Endodermal cell (in vitro differentiated cells): Measurements from ENCODE around the gene SIN3B. TPM values are rescaled to one million over a fixed set of nuclear protein-coding genes. Genes with fewer than 3 reads are reported as not detected.

Experiments used
- DNase-seq: peaks from one replicate; pipeline ENCODE4 v3.0.0-alpha.2; 2017
- H3K27ac ChIP-seq: 2 replicates; pipeline ENCODE4 v1.5.1; 2013; ENCODE audit warnings: mild to moderate bottlenecking, low read depth, low read length, moderate library complexity
- H3K27me3 ChIP-seq: 2 replicates; pipeline ENCODE4 v1.6.1; 2013; ENCODE audit warnings: mild to moderate bottlenecking, low read length, moderate library complexity; ENCODE audit not compliant: insufficient read depth, control insufficient read depth, poor library complexity, severe bottlenecking
- H3K36me3 ChIP-seq: 2 replicates; pipeline ENCODE4 v1.7.0; 2013; ENCODE audit warnings: mild to moderate bottlenecking, low read length, moderate library complexity; ENCODE audit not compliant: control insufficient read depth, insufficient read depth
- H3K4me1 ChIP-seq: one replicate; pipeline ENCODE4 v1.7.0; 2013; ENCODE audit warnings: low read length; ENCODE audit not compliant: control insufficient read depth, insufficient read depth
- H3K4me3 ChIP-seq: 2 replicates; pipeline ENCODE4 v1.5.1; 2013; ENCODE audit warnings: mild to moderate bottlenecking, low read length, moderate library complexity
- H3K9ac ChIP-seq: 2 replicates; pipeline ENCODE4 v1.6.1; 2013; ENCODE audit warnings: mild to moderate bottlenecking, low read length, moderate library complexity; ENCODE audit not compliant: poor library complexity, severe bottlenecking; ENCODE audit errors: extremely low read depth
- H3K9me3 ChIP-seq: 2 replicates; pipeline ENCODE4 v1.6.1; 2013; ENCODE audit warnings: mild to moderate bottlenecking, low read length, moderate library complexity; ENCODE audit not compliant: control insufficient read depth
- H3K27ac Mint-ChIP-seq: 2 replicates; pipeline ENCODE4 v1.8.0; 2020; ENCODE audit warnings: mixed read lengths
- H3K27me3 Mint-ChIP-seq: 2 replicates; pipeline ENCODE4 v1.8.0; 2021; ENCODE audit warnings: mild to moderate bottlenecking, mixed read lengths; ENCODE audit not compliant: insufficient read depth
- H3K36me3 Mint-ChIP-seq: 2 replicates; pipeline ENCODE4 v1.8.0; 2020; ENCODE audit warnings: low read depth, mixed read lengths
- H3K4me1 Mint-ChIP-seq: 2 replicates; pipeline ENCODE4 v1.8.0; 2020; ENCODE audit warnings: mixed read lengths
- H3K4me3 Mint-ChIP-seq: 2 replicates; pipeline ENCODE4 v1.8.0; 2020; ENCODE audit warnings: mild to moderate bottlenecking, moderate library complexity, mixed read lengths
- H3K9me3 Mint-ChIP-seq: 2 replicates; pipeline ENCODE4 v1.8.0; 2020; ENCODE audit warnings: mild to moderate bottlenecking, mixed read lengths
- CTCF ChIP-seq: fragments of 200-600 bp; sonication (generic); conservative IDR thresholded peaks from 2 replicates; pipeline ENCODE4 v1.5.0; 2021; ENCODE audit warnings: antibody characterized with exemption, mild to moderate bottlenecking
- WGBS, 2 experiments: methylation state at CpG; one replicate each; pipeline versions ENCODE4 v1.1.5 to v1.1.7; 2013; ENCODE audit warnings: missing lambda C conversion rate in 2 of 2, mixed read lengths in 1 of 2; ENCODE audit not compliant: insufficient coverage in 1 of 2, insufficient read length in 1 of 2; 5-methylcytosine and 5-hydroxymethylcytosine counted together
- total RNA-seq, 2 donors: library from RNA; stranded (reverse); fragmentation: NEBNext Ultra II Directional in 1 of 2; extraction: Animal tissue kit (Norgen Biotek cat#: 25700) in 1 of 2; gene quantifications; 2 replicates in 1 of 2; 3 replicates in 1 of 2; pipeline ENCODE4 v1.2.1, GENCODE V29; 2021

The SIN3B gene
- total RNA-seq, 2 donors from 2014 or later = 68.0 to 78.4 TPM

- Histone ChIP-seq H3K27me3 (no peaks in the 10 kb centered on the region), H3K4me3 (no peak overlapping the region), H3K9me3 (no peaks in the 10 kb centered on the region), H3K9ac (no peak overlapping the region), H3K4me1 (no peaks in the 10 kb centered on the region), H3K27ac (no peak overlapping the region), H3K36me3 (peaks cover 89% of the 10 kb centered on the region)
- no peak for TF ChIP-seq CTCF
- no peak for DNase-seq
- no peaks in the 10 kb centered on the region for H3K27me3 Mint-ChIP-seq
- H3K4me1 Mint-ChIP-seq = no peaks in the 10 kb centered on the region
- H3K27ac Mint-ChIP-seq = no peak overlapping the region
- H3K36me3 Mint-ChIP-seq = peaks cover 82% of the 10 kb centered on the region
- no peak overlapping the region for H3K4me3 Mint-ChIP-seq
- no peaks in the 10 kb centered on the region for H3K9me3 Mint-ChIP-seq
- WGBS, 2 experiments = 96 to 99% methylated on average over 12 to 16 of the region's 16 CpGs
These were observed 17.7 kb downstream of the SIN3B start for GRCh38 chr19:16846901-16847300.

- Histone ChIP-seq H3K27ac (no peak overlapping the region), H3K4me1 (no peaks in the 10 kb centered on the region), H3K4me3 (no peak overlapping the region), H3K36me3 (peaks cover 89% of the 10 kb centered on the region), H3K9me3 (no peaks in the 10 kb centered on the region), H3K9ac (no peak overlapping the region), H3K27me3 (no peaks in the 10 kb centered on the region)
- no peaks in the 10 kb centered on the region for H3K4me1 Mint-ChIP-seq
- H3K9me3 Mint-ChIP-seq = no peaks in the 10 kb centered on the region
- no peaks in the 10 kb centered on the region for H3K27me3 Mint-ChIP-seq
- WGBS, 2 experiments = 88% methylated on average over 4 of the region's 6 CpGs; no CpG with 5 or more reads in 1 of the 2 experiments
- no peak for TF ChIP-seq CTCF
- H3K36me3 Mint-ChIP-seq = peaks cover 83% of the 10 kb centered on the region
- H3K27ac Mint-ChIP-seq = no peak overlapping the region
- H3K4me3 Mint-ChIP-seq = no peak overlapping the region
- no peak for DNase-seq
These were observed 18.2 kb downstream of the SIN3B start for GRCh38 chr19:16847430-16847829.

- no peaks in the 10 kb centered on the region for H3K9me3 ChIP-seq
- H3K36me3 ChIP-seq = peaks cover 93% of the 10 kb centered on the region
- H3K27ac ChIP-seq = no peak overlapping the region
- TF ChIP-seq CTCF = no peak
- DNase-seq = no peak
- Mint-ChIP-seq H3K36me3 (peaks cover 86% of the 10 kb centered on the region), H3K4me1 (no peaks in the 10 kb centered on the region), H3K27ac (no peak overlapping the region), H3K4me3 (no peak overlapping the region), H3K27me3 (no peaks in the 10 kb centered on the region), H3K9me3 (no peaks in the 10 kb centered on the region)
- 86 to 100% methylated on average over 1 of the region's 1 CpG for WGBS, 2 experiments
- H3K4me3 ChIP-seq = no peak overlapping the region
- H3K27me3 ChIP-seq = no peaks in the 10 kb centered on the region
- H3K4me1 ChIP-seq = no peaks in the 10 kb centered on the region
- no peak overlapping the region for H3K9ac ChIP-seq
These were observed 20.0 kb downstream of the SIN3B start for GRCh38 chr19:16849168-16849567.
